ENCODE results near the gene ATP7B.
A peak's percentile ranks its signal among the peaks of the same experiment; 100 is the strongest.
"Not testable (repeated sequence)": the region's sequence is repeated elsewhere in the genome, so short reads cannot be mapped to it uniquely, and the experiment has no call there.

ATP7B gene

DNA sequence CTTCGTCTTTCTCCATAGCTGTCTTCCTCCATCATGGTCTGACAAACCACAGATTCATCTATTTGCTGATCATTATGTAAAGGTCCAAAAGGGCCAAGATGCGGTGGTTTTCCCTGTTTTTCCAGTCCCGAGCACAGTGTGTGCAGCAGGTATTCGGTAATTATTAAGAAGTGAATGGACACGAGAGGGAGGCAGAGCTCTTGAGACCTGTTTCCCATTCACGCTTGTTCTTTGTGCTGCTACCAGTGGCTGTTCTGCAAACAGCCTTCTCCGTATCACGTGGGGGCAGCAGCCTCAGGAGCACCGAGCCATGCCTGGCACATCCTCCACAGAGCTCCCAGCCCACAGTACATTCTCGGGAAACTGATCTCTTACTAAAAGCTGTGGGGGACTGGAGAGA lies 99.2 kb downstream of the ATP7B start:
- H3K27ac ChIP-seq: no peak overlapping the region
- POLR2A ChIA-PET (ENCODE audit: low non-redundant PET): no interaction called here
- DNase-seq (ENCODE audit: low spot score): no peak
- no peak for TF ChIP-seq CTCF (conservative IDR thresholded peaks at IDR 0.05; ENCODE audit: low read depth)
- CTCF ChIA-PET: interaction anchor here (0.6 to 2.7 kb wide), 3 partner anchors 15 to 216 kb away, joined by 3 to 12 read pairs (median 4); no protein-coding TSS in a partner anchor

- TF ChIP-seq CTCF (conservative IDR thresholded peaks at IDR 0.05; ENCODE audit: low read depth): no peak
- no peak for DNase-seq (ENCODE audit: low spot score)
- ChIA-PET POLR2A (ENCODE audit: low non-redundant PET) (no interaction called here), CTCF (interaction anchor here (0.5 to 2.7 kb wide), 2 partner anchors 21 to 217 kb away, joined by 3 to 12 read pairs; no protein-coding TSS in a partner anchor)
- H3K27ac ChIP-seq: no peak overlapping the region
Measured at GRCh38 chr13:51910508-51910907, 100.7 kb downstream of the ATP7B start.

- CTCF ChIA-PET, H3K27ac ChIP-seq: not testable (repeated sequence)
Measured at GRCh38 chr13:51909265-51909664, 102.0 kb downstream of the ATP7B start.

DNA sequence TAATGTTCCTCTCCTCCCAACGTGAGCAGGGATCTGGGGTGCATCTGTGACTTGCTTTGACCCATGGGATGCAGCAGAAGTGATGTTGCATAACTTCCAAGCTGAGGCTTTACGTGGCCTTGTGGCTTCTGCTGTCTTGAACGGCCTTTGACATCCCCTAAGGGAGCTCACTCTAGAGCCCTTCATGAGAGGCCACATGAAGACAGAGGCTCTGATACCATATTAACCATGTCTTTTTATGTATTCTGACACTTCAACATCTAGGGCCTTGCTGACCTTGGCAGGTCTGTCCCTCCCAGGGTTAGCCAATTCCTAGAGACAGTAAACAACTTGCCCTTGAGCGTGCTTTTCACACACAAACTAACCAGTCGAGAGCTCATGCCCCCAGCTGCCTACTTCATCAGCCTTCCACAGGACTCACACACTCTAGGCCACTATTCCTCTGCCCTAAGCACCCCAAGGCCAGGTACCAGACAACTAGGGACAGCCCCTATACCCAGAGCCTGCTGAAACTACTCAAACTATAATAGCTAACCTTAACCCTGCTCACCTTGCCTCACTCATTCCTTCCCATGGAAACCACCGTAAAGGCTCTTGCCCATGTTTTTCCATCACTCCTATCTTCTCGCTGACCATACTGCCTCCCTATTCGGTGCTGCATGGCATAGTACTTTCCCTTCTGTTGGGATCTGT lies 104.1 kb downstream of the ATP7B start:
- ChIA-PET POLR2A (ENCODE audit: low non-redundant PET) (no interaction called here), CTCF (no interaction called here)
- DNase-seq (ENCODE audit: low spot score): no peak
- no peak for TF ChIP-seq CTCF (conservative IDR thresholded peaks at IDR 0.05; ENCODE audit: low read depth)
- no peak overlapping the region for H3K27ac ChIP-seq

More at GRCh38 chr13:51909265-51909664, 102.0 kb downstream of the ATP7B start:
- POLR2A ChIA-PET (ENCODE audit: low non-redundant PET); DNase-seq (ENCODE audit: low spot score): not testable (repeated sequence)

- POLR2A ChIA-PET (ENCODE audit: low non-redundant PET): no interaction called here
- CTCF ChIA-PET: no interaction called here
- no peak for DNase-seq (ENCODE audit: low spot score)
- no peak for TF ChIP-seq CTCF (conservative IDR thresholded peaks at IDR 0.05; ENCODE audit: low read depth)
- H3K27ac ChIP-seq: no peak overlapping the region
Measured at GRCh38 chr13:51906581-51906980, 104.7 kb downstream of the ATP7B start.

DNA sequence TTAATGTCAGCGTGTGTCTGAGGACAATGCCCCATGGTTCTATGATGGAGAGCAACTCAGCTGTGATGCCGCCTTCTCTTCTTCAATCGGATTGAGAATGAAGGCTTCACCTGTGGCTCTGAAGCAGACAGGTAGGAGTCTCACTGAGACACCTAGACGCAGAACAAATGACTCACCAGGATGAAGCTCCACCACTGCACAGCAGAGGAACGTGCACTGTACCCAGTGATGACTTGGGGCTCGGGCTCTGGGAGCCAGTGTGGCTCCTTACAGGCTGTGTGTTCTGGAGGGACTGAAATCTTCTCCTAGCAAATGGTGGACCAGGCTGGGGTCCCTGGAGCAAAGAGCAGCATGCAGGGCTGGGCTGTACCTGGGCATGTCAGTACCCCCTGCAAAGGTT lies 105.5 kb downstream of the ATP7B start:
- peak; percentile 21 for DNase-seq (ENCODE audit: low spot score)
- TF ChIP-seq CTCF (conservative IDR thresholded peaks at IDR 0.05; ENCODE audit: low read depth): no peak
- ChIA-PET CTCF (no interaction called here), POLR2A (ENCODE audit: low non-redundant PET) (no interaction called here)
- no peak overlapping the region for H3K27ac ChIP-seq

GRCh38 chr13:51902776-51903175 lies 108.5 kb downstream of the ATP7B start:
- CTCF ChIA-PET: interaction anchor here (1.7 kb wide), 1 partner anchor 225 kb away, joined by 8 read pairs; no protein-coding TSS in a partner anchor
- H3K27ac ChIP-seq: no peak overlapping the region
- TF ChIP-seq CTCF (conservative IDR thresholded peaks at IDR 0.05; ENCODE audit: low read depth): no peak
- POLR2A ChIA-PET (ENCODE audit: low non-redundant PET): no interaction called here
- no peak for DNase-seq (ENCODE audit: low spot score)
